Kidney (tissue), 14 donors: ENCODE results near the gene POU2F1. TPM values are rescaled to one million over a fixed set of nuclear protein-coding genes. Genes with fewer than 3 reads are reported as not detected.

ENCODE experiments used
- DNase-seq, 5 donors: peaks; one replicate each; pipeline ENCODE4 v3.0.0-alpha.2; 2013 to 2020
- FAIRE-seq: peaks from 2 replicates; lab custom pipeline; 2012; peaks lifted over from hg19 to GRCh38; lab: Jason Lieb, UNC
- H3K27ac ChIP-seq, 2 donors: one replicate each; pipeline ENCODE4 v1.7.0; 2013; ENCODE audit warnings: low read depth in 2 of 2, low read length in 2 of 2, inconsistent platforms in 1 of 2
- H3K27me3 ChIP-seq: one replicate; pipeline ENCODE4 v1.7.1; 2013; ENCODE audit warnings: low read length, inconsistent platforms; ENCODE audit not compliant: control insufficient read depth, insufficient read depth
- H3K36me3 ChIP-seq, 3 donors: one replicate each; pipeline versions ENCODE4 v1.7.0 to v1.7.1; 2013; ENCODE audit warnings: low read length in 3 of 3, control low read depth in 1 of 3, inconsistent platforms in 1 of 3; ENCODE audit not compliant: insufficient read depth in 3 of 3, control insufficient read depth in 2 of 3
- H3K4me1 ChIP-seq, 3 donors: one replicate each; pipeline versions ENCODE4 v1.7.0 to v1.7.1; 2013; ENCODE audit warnings: low read length in 3 of 3, inconsistent platforms in 1 of 3, low read depth in 1 of 3; ENCODE audit not compliant: control insufficient read depth in 2 of 3, insufficient read depth in 2 of 3
- H3K4me3 ChIP-seq, 3 donors: one replicate each; pipeline versions ENCODE4 v1.7.0 to v1.8.1; 2013; ENCODE audit warnings: low read length in 3 of 3, control low read depth in 1 of 3, inconsistent platforms in 1 of 3
- H3K9ac ChIP-seq, 3 donors: one replicate each; pipeline versions ENCODE4 v1.7.0 to v1.7.1; 2013; ENCODE audit warnings: low read length in 3 of 3, control low read depth in 1 of 3, inconsistent platforms in 1 of 3
- H3K9me3 ChIP-seq, 3 donors: one replicate each; pipeline versions ENCODE4 v1.7.0 to v1.7.1; 2013; ENCODE audit warnings: low read length in 3 of 3, control low read depth in 1 of 3, inconsistent platforms in 1 of 3; ENCODE audit not compliant: control insufficient read depth in 2 of 3, insufficient read depth in 1 of 3
- CTCF ChIP-seq: IDR thresholded peaks from 3 replicates; pipeline ENCODE4 v1.5.1; 2012; ENCODE audit warnings: mild to moderate bottlenecking, moderate library complexity, borderline replicate concordance; ENCODE audit not compliant: insufficient read depth; ENCODE audit errors: extremely low read depth
- intact Hi-C: fragments of 100-400 bp; cut with DNase I; formaldehyde crosslinking; loops from one replicate; pipeline ENCODE4 v1.11.1; 2022
- polyA plus RNA-seq: library from polyadenylated mRNA; stranded (reverse); fragments of 350-450 nt; fragmentation: Illumina TruSeq; extraction: RNeasy Lipid Tissue Mini Kit (QIAGEN cat#74804); gene quantifications from one replicate; pipeline ENCODE4 v1.2.3, GENCODE V29; 2014; ENCODE audit warnings: low read depth, low replicate concordance; ENCODE audit not compliant: insufficient read depth
- total RNA-seq: library from RNA; stranded (reverse); fragmentation: NEBNext Ultra II Directional; extraction: Animal tissue kit (Norgen Biotek cat#: 25700); gene quantifications from one replicate; pipeline ENCODE4 v1.2.1, GENCODE V29; 2021
- donor health status: control.
- donor health status: control.
- donor health status: control.
- donor health status: control.
- donor health status: control.
- donor health status: DM: yes; HTN: yes; CAD: no.
- donor health status: Normal renal cell carcinoma (clear cell type).

Gene POU2F1
- total and polyA plus RNA-seq, 2 donors from 2014 or later: 1.9 to 25.2 TPM

GRCh38 chr1:167258858-167259257, 38.2 kb downstream of the POU2F1 start:
- Histone ChIP-seq H3K27ac (no peak overlapping the region), H3K4me3 (no peak overlapping the region), H3K27me3 (no peaks in the 10 kb centered on the region), H3K9me3 (no peaks in the 10 kb centered on the region), H3K9ac (no peak overlapping the region), H3K36me3 (no peaks in the 10 kb centered on the region), H3K4me1 (peaks cover 0 to 9% (median 0%) of the 10 kb centered on the region in 3 donors)
- no peak for FAIRE-seq
- TF ChIP-seq CTCF: no peak
- DNase-seq: peak in 1 of 5 donors; percentile 5
- intact Hi-C loops: no loop called here

DNA sequence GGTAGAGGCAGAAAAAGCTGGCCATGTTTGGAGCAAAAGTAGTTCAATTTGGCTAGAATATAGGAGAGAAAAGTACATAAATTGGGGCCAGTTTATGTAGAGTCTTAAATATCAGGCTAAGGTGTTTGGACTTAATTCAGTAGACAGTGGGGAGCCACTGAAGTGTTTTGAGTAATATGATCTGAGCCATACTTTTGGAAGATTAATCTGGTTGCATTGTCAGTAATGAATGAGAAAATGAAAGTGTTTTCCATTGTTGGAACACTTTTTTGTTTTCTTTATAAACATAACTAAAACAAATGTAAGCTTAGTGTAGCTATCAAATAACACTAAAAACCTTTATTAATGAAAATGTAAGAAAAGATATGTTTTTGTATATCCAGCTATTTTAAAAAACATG, 42.1 kb downstream of the POU2F1 start:
- Histone ChIP-seq H3K36me3 (no peaks in the 10 kb centered on the region), H3K27me3 (no peaks in the 10 kb centered on the region), H3K4me1 (peaks cover 0 to 10% (median 2%) of the 10 kb centered on the region in 3 donors), H3K9ac (no peak overlapping the region), H3K27ac (no peak overlapping the region), H3K4me3 (no peak overlapping the region), H3K9me3 (no peaks in the 10 kb centered on the region)
- no peak for TF ChIP-seq CTCF
- FAIRE-seq (no peak), DNase-seq (no peak)
- intact Hi-C loops: no loop called here

GRCh38 chr1:167263344-167263743, 42.7 kb downstream of the POU2F1 start:
- Histone ChIP-seq H3K4me1 (peaks cover 0 to 10% (median 2%) of the 10 kb centered on the region in 3 donors), H3K4me3 (no peak overlapping the region), H3K27me3 (no peaks in the 10 kb centered on the region), H3K36me3 (no peaks in the 10 kb centered on the region), H3K9me3 (no peaks in the 10 kb centered on the region), H3K9ac (no peak overlapping the region), H3K27ac (no peak overlapping the region)
- no peak for TF ChIP-seq CTCF
- intact Hi-C loops: no loop called here
- no peak for FAIRE-seq
- DNase-seq: no peak
